Tibial nerve (tissue), 4 donors: Measurements from ENCODE around the gene WDR45B. TPM values are rescaled to one million over a fixed set of nuclear protein-coding genes. Genes with fewer than 3 reads are reported as not detected.

Experiments
- DNase-seq, 2 donors: peaks; one replicate each; pipeline ENCODE4 v3.0.0-alpha.2; 2019; ENCODE audit warnings: low spot score in 2 of 2
- H3K27ac ChIP-seq, 4 donors: fragments of 200-600 bp; sonication (generic) in 3 of 4; one replicate each; pipeline ENCODE4 v1.5.1; 2017 to 2019; ENCODE audit warnings: mild to moderate bottlenecking in 1 of 4
- H3K27me3 ChIP-seq, 2 donors: fragments of 200-600 bp; sonication (generic) in 1 of 2; one replicate each; pipeline versions ENCODE4 v1.5.1 to v1.6.0; 2017 to 2019
- H3K36me3 ChIP-seq, 3 donors: fragments of 200-600 bp; sonication (generic); one replicate each; pipeline ENCODE4 v1.5.1; 2018 to 2019
- H3K4me1 ChIP-seq, 4 donors: fragments of 200-600 bp; sonication (generic) in 3 of 4; one replicate each; pipeline ENCODE4 v1.5.1; 2017 to 2019
- H3K4me3 ChIP-seq, 4 donors: fragments of 200-600 bp; sonication (generic) in 3 of 4; one replicate each; pipeline ENCODE4 v1.5.1; 2017 to 2019; ENCODE audit warnings: mild to moderate bottlenecking in 1 of 4, moderate library complexity in 1 of 4
- H3K9me3 ChIP-seq, 4 donors: fragments of 200-600 bp; sonication (generic) in 3 of 4; one replicate each; pipeline ENCODE4 v1.5.1; 2017 to 2019
- EP300 ChIP-seq, 2 donors: sonication (generic); formaldehyde crosslinking; IDR thresholded peaks; one replicate each; pipeline ENCODE4 v1.6.1; 2017; ENCODE audit warnings: antibody characterized with exemption in 2 of 2, mild to moderate bottlenecking in 1 of 2
- POLR2A ChIP-seq, 2 donors: fragments of 450-650 bp; IDR thresholded peaks; one replicate each; pipeline ENCODE4 v1.6.1; 2017; ENCODE audit warnings: antibody characterized with exemption in 2 of 2, mild to moderate bottlenecking in 2 of 2, moderate library complexity in 2 of 2
- WGBS, 2 donors: methylation state at CpG; one replicate each; pipeline ENCODE4 v1.1.5; 2018; 5-methylcytosine and 5-hydroxymethylcytosine counted together
- total RNA-seq, 4 donors: library from RNA; depleted of rRNA; stranded (reverse); fragments of >200 nt; gene quantifications; one replicate each; pipeline ENCODE4 v1.1.0, GENCODE V29; 2016
- TF ChIP-seq, protein P1 (sequence below), 5 experiments: fragments of 200-600 bp in 3 of 5; fragments of 450-650 bp in 2 of 5; sonication (generic) in 3 of 5; IDR thresholded peaks; one replicate each; pipeline ENCODE4 v1.5.1; 2016 to 2019; ENCODE audit warnings: antibody characterized with exemption in 5 of 5, mild to moderate bottlenecking in 3 of 5, moderate library complexity in 2 of 5

WDR45B gene
- 100 to 1,000 TPM in 1 of 4 donors, 10 to 100 TPM in 3; 64.9 to 114 (median 88.5) TPM for total RNA-seq

DNA sequence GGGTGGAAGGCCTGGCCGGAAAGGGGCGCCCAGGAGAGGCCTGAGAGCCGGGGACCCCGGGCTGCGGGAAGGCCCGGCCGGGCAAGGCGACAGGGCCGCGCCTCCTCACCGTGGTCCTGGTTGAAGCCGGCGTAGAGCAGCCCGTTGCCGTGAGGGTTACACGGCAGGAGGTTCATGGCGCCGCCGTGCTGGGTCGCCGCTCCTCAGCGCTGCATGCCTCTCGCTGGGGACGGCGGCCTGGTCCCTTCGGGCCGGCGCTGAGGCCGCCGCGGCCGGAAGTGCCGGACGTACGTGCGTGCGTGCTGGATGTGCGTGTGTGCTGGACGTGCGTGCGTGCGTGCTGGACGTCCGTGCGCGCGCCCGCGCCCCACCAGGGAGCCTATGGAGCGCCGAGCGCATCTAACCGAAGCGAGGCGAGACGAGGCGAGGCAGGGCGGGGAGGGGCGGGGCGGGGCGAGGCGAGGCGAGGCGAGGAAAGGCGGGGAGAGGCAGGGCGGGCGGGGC lies at the start of gene WDR45B:
Gene WDR45B, minus strand, starts transcription at position 280 of the 504 bp plus-strand sequence. Its CDS starts 104 bp downstream, at position 176.
- Histone ChIP-seq H3K4me1 (peaks cover 0 to 37% (median 19%) of the 10 kb centered on the region in 4 donors), H3K9me3 (no peaks in the 10 kb centered on the region), H3K4me3 (peak within 1 kb of the TSS; percentile 83 to 100 (median 93)), H3K27ac (peak within 1 kb of the TSS; percentile 98 to 100 (median 99)), H3K27me3 (no peaks in the 10 kb centered on the region), H3K36me3 (peaks cover 0 to 14% (median 0%) of the 10 kb centered on the region in 3 donors)
- 0 to 1% methylated on average over 32 to 37 of the region's 67 CpGs for WGBS, 2 donors
- TF ChIP-seq POLR2A (IDR thresholded peaks at IDR 0.05): peak; percentile 93 to 99
- TF ChIP-seq EP300 (IDR thresholded peaks at IDR 0.05): peak; percentile 57 to 99
- TF ChIP-seq, protein P1, sequence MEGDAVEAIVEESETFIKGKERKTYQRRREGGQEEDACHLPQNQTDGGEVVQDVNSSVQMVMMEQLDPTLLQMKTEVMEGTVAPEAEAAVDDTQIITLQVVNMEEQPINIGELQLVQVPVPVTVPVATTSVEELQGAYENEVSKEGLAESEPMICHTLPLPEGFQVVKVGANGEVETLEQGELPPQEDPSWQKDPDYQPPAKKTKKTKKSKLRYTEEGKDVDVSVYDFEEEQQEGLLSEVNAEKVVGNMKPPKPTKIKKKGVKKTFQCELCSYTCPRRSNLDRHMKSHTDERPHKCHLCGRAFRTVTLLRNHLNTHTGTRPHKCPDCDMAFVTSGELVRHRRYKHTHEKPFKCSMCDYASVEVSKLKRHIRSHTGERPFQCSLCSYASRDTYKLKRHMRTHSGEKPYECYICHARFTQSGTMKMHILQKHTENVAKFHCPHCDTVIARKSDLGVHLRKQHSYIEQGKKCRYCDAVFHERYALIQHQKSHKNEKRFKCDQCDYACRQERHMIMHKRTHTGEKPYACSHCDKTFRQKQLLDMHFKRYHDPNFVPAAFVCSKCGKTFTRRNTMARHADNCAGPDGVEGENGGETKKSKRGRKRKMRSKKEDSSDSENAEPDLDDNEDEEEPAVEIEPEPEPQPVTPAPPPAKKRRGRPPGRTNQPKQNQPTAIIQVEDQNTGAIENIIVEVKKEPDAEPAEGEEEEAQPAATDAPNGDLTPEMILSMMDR (IDR thresholded peaks at IDR 0.05): peak in 1 of 5 experiments; percentile 59
- DNase-seq: peak; percentile 83 to 87

DNA sequence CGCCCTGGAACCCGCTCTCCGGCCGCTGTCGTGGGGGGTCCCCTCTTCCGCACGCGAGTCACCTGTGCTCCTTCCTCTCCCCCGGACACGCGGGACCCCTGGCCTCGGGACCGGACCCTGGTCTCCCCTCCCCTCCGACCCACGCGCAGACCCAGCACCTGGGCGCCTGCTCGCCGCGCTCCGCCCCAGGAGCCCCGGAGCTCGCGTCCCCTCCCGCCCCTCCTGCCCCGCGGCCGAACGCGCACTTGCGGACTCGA lies 49.5 kb upstream of the WDR45B start:
- peaks cover 0 to 32% (median 15%) of the 10 kb centered on the region in 4 donors for H3K4me1 ChIP-seq
- H3K27ac ChIP-seq: peak overlapping the region; percentile 76 to 91 (median 77)
- 0 to 2% methylated on average over 6 to 12 of the region's 32 CpGs for WGBS, 2 donors
- DNase-seq: no peak
- no peaks in the 10 kb centered on the region for H3K27me3 ChIP-seq
- TF ChIP-seq, protein P1 (IDR thresholded peaks at IDR 0.05): no peak
- TF ChIP-seq EP300 (IDR thresholded peaks at IDR 0.05) (no peak), POLR2A (IDR thresholded peaks at IDR 0.05) (no peak)
- H3K36me3 ChIP-seq: peaks cover 0 to 20% (median 0%) of the 10 kb centered on the region in 3 donors
- H3K9me3 ChIP-seq: peaks cover 0 to 14% (median 0%) of the 10 kb centered on the region in 4 donors
- peak overlapping the region; percentile 68 to 97 (median 78) for H3K4me3 ChIP-seq

DNA sequence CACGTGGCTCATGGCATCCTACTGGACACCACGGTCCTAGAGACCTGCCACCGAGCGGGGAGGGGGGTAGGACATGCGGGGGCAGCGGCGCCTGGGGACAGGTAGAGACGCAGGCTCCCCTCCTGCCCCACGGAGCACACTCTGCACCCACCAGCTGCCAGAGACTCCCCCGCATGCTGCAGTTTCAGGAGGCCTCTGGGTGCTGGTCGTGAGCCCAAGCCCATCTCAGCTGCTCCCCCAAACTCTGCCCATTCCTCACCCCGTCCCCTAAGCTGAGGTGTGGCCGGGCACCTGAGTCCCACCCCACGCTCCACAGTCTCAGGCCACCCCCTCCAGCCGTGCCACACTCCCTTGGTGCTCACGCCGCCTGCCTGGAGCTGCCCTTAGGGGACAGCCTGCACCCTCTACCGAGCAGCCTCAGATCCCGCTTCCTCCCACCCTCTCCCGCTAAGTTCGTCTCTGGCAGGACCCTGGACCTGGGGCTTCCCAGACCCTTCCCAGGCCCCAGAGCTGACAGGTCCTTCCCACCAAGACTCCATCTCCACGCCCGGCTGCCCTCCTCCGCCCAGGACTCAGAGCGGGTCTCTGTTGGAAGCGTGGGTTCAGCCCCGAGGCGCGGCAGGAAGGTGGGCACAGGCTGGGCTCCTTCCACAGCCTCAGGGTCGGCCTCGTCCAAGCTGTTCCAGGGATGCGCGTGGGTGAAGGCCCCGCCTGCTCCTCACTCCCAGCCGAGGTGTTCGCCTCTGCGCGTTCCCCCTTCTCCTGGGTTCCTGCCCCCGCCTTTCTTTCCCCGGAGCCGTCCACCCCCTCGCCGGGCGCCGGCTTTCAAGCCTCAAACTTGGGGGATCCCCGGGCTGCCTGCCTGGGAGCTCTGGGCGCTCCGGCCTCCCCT lies 48.9 kb upstream of the WDR45B start:
- DNase-seq: no peak
- WGBS, 2 donors: 25% methylated on average over 45 to 48 of the region's 48 CpGs
- Histone ChIP-seq H3K4me3 (peak overlapping the region; percentile 68 to 97 (median 78)), H3K4me1 (peaks cover 0 to 26% (median 16%) of the 10 kb centered on the region in 4 donors), H3K27me3 (no peaks in the 10 kb centered on the region), H3K27ac (peak overlapping the region; percentile 76 to 91 (median 77)), H3K9me3 (peaks cover 0 to 14% (median 0%) of the 10 kb centered on the region in 4 donors), H3K36me3 (peaks cover 0 to 20% (median 0%) of the 10 kb centered on the region in 3 donors)
- TF ChIP-seq POLR2A (IDR thresholded peaks at IDR 0.05): peak in 1 of 2 donors; percentile 10
- TF ChIP-seq, protein P1 (IDR thresholded peaks at IDR 0.05): no peak
- TF ChIP-seq EP300 (IDR thresholded peaks at IDR 0.05): no peak

DNA sequence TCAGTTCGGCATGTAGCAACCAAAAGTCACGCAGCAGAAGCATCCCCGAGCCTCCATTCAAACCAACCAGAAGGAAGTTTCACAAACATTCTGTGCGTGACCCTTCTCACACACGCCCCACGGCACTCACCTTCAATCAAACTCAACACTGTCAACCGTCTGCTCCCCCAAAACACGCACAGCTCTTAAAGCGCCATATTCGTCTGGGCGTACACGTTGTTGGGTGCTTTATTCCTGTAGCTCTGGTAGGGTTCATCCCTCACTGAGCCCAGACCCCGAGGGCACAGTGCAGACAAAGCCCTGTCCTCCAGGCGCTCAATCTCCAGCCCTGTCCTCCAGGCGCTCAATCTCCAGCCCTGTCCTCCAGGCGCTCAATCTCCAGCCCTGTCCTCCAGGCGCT lies 48.0 kb upstream of the WDR45B start:
- Histone ChIP-seq H3K36me3 (peaks cover 0 to 24% (median 0%) of the 10 kb centered on the region in 3 donors), H3K4me1 (peaks cover 0 to 24% (median 19%) of the 10 kb centered on the region in 4 donors), H3K27me3 (no peaks in the 10 kb centered on the region), H3K27ac (peak overlapping the region in 1 of 4 donors; percentile 43), H3K4me3 (no peak overlapping the region), H3K9me3 (peaks cover 0 to 14% (median 0%) of the 10 kb centered on the region in 4 donors)
- WGBS, 2 donors: 93 to 94% methylated on average over 16 of the region's 17 CpGs
- no peak for TF ChIP-seq POLR2A (IDR thresholded peaks at IDR 0.05)
- TF ChIP-seq EP300 (IDR thresholded peaks at IDR 0.05): no peak
- TF ChIP-seq, protein P1 (IDR thresholded peaks at IDR 0.05): no peak
- DNase-seq: no peak

DNA sequence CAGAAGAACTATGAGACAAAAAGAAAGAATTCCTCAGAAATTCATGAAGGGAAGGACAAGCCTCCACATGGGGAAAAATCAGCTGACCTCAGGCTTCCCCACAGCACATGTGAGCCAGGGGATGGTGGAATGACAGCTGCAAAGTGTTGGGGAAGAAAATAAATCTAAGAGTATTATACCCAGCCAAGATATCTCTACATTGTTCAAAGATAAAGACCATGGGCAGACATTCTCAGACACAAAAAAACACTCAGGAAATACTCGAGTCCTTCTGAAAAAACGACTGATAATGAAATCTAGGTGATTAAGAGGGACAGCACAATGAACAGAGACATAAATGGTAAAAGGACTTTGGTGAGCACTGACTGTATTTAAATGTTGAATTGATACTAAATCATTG lies 46.4 kb upstream of the WDR45B start:
- Histone ChIP-seq H3K4me3 (no peak overlapping the region), H3K36me3 (peaks cover 0 to 24% (median 0%) of the 10 kb centered on the region in 3 donors), H3K4me1 (peaks cover 0 to 34% (median 20%) of the 10 kb centered on the region in 4 donors), H3K9me3 (peaks cover 0 to 14% (median 0%) of the 10 kb centered on the region in 4 donors), H3K27ac (no peak overlapping the region), H3K27me3 (no peaks in the 10 kb centered on the region)
- no peak for TF ChIP-seq POLR2A (IDR thresholded peaks at IDR 0.05)
- TF ChIP-seq EP300 (IDR thresholded peaks at IDR 0.05): no peak
- TF ChIP-seq, protein P1 (IDR thresholded peaks at IDR 0.05): no peak
- 80 to 84% methylated on average over 2 of the region's 2 CpGs for WGBS, 2 donors
- DNase-seq: no peak
